T-cell (primary cell): ENCODE measurements around the gene EXOC4. TPM values are rescaled to one million over a fixed set of nuclear protein-coding genes. Genes with fewer than 3 reads are reported as not detected.

Experiments
- ATAC-seq, 4 experiments: fragments of 200-7000 bp in 3 of 4; fragments of 150-1000 bp in 1 of 4; cut with Tn5 transposase; replicated peaks in 1 of 4; 1 replicate in 3 of 4; 2 replicates in 1 of 4; pipeline ENCODE4 v1.10.0; 2021; ENCODE audit warnings: moderate library complexity in 3 of 4, mild to moderate bottlenecking in 2 of 4, moderate number of reproducible peaks in 1 of 4
- CTCF ChIA-PET, 2 donors: fragments of 300-600 bp; sonication (Branson Sonifier 250); formaldehyde crosslinking; loops; one replicate each; lab custom pipeline; 2022; ENCODE audit warnings: antibody characterized with exemption in 2 of 2; lab: Charles Lee
- POLR2A ChIA-PET, 2 donors: fragments of 300-600 bp; sonication (Branson Sonifier 250); formaldehyde crosslinking; loops; one replicate each; lab custom pipeline; 2022; ENCODE audit warnings: antibody characterized with exemption in 2 of 2; lab: Charles Lee
- DNase-seq, 35 experiments: peaks; one replicate each; pipeline versions ENCODE4 v3.0.0 to v3.0.0-alpha.2; 2013 to 2023
- H3K27ac ChIP-seq: one replicate; pipeline ENCODE4 v1.5.1; 2013; ENCODE audit warnings: low read length
- H3K27me3 ChIP-seq, 2 experiments: replicated peaks in 1 of 2; 1 replicate in 1 of 2; 2 replicates in 1 of 2; pipeline versions ENCODE4 v1.6.1 to v1.7.0; 2013; ENCODE audit warnings: low read length in 1 of 2, mixed read lengths in 1 of 2; ENCODE audit not compliant: control insufficient read depth in 2 of 2, insufficient read depth in 2 of 2; ENCODE audit errors: extremely low read depth in 1 of 2
- H3K36me3 ChIP-seq, 2 donors: 1 replicate in 1 of 2; 2 replicates in 1 of 2; pipeline versions ENCODE4 v1.6.1 to v1.7.0; 2013; ENCODE audit warnings: low read length in 1 of 2; ENCODE audit not compliant: control insufficient read depth in 2 of 2, insufficient read depth in 1 of 2; ENCODE audit errors: extremely low read depth in 1 of 2
- H3K4me1 ChIP-seq, 2 experiments: 1 replicate in 1 of 2; 2 replicates in 1 of 2; pipeline versions ENCODE4 v1.6.1 to v1.7.0; 2013; ENCODE audit warnings: low read length in 2 of 2, mixed read lengths in 1 of 2; ENCODE audit not compliant: insufficient read depth in 2 of 2, control insufficient read depth in 1 of 2; ENCODE audit errors: extremely low read depth in 1 of 2
- H3K4me3 ChIP-seq, 2 donors: 1 replicate in 1 of 2; 2 replicates in 1 of 2; pipeline versions ENCODE4 v1.5.1 to v1.7.0; 2013; ENCODE audit warnings: mild to moderate bottlenecking in 2 of 2, low read length in 1 of 2, moderate library complexity in 1 of 2; ENCODE audit not compliant: control insufficient read depth in 1 of 2; ENCODE audit errors: extremely low read depth in 1 of 2
- H3K9me3 ChIP-seq: 2 replicates; pipeline ENCODE4 v1.7.0; 2013
- H3K27ac Mint-ChIP-seq, 2 donors: one replicate each; pipeline ENCODE4 v1.8.0; 2020 to 2021; ENCODE audit warnings: mild to moderate bottlenecking in 2 of 2, mixed read lengths in 2 of 2
- H3K27me3 Mint-ChIP-seq, 2 donors: one replicate each; pipeline ENCODE4 v1.8.0; 2021 to 2022; ENCODE audit warnings: mixed read lengths in 2 of 2
- H3K36me3 Mint-ChIP-seq: one replicate; pipeline ENCODE4 v1.8.0; 2021; ENCODE audit warnings: mixed read lengths
- H3K4me1 Mint-ChIP-seq, 3 donors: one replicate each; pipeline ENCODE4 v1.8.0; 2020 to 2022; ENCODE audit warnings: mixed read lengths in 3 of 3, mild to moderate bottlenecking in 1 of 3
- H3K4me3 Mint-ChIP-seq, 3 donors: one replicate each; pipeline ENCODE4 v1.8.0; 2020 to 2022; ENCODE audit warnings: mild to moderate bottlenecking in 3 of 3, mixed read lengths in 3 of 3, moderate library complexity in 3 of 3
- H3K9me3 Mint-ChIP-seq, 3 donors: one replicate each; pipeline ENCODE4 v1.8.0; 2020 to 2022; ENCODE audit warnings: mixed read lengths in 3 of 3
- WGBS: methylation state at CpG from one replicate; pipeline ENCODE4 v1.1.5; 2013; ENCODE audit warnings: missing lambda C conversion rate; ENCODE audit not compliant: insufficient coverage; 5-methylcytosine and 5-hydroxymethylcytosine counted together
- total RNA-seq, 35 experiments: library from RNA in 6 of 35; stranded (reverse) in 6 of 35; fragments of 120-200 nt in 1 of 35; gene quantifications; one replicate each; pipeline versions ENCODE4 v1.2.1 to v1.2.4 and lab custom pipeline; 2013 to 2026

EXOC4 gene
- total RNA-seq, 5 donors from 2014 or later (not counting 1 experiment from before 2014, with no cell fraction given), result 58.2 to 108 (median 64.8) TPM

GRCh38 chr7:133491201-133491691 is 238.4 kb downstream of the EXOC4 start:
- WGBS, result 67% methylated on average over 1 of the region's 2 CpGs
- no peak overlapping the region for H3K27ac Mint-ChIP-seq
- peaks cover 0 to 12% (median 9%) of the 10 kb centered on the region in 3 donors for H3K4me1 Mint-ChIP-seq
- no peaks in the 10 kb centered on the region for H3K9me3 ChIP-seq
- no peak for ATAC-seq
- H3K36me3 ChIP-seq, result no peaks in the 10 kb centered on the region
- H3K27ac ChIP-seq, result no peak overlapping the region
- H3K4me1 ChIP-seq, result no peaks in the 10 kb centered on the region
- no peak overlapping the region for H3K4me3 Mint-ChIP-seq
- peaks cover 0 to 3% (median 0%) of the 10 kb centered on the region in 3 donors for H3K9me3 Mint-ChIP-seq
- ChIA-PET POLR2A (no interaction called here), CTCF (interaction anchor here in 1 of 2 donors (0.6 kb wide), 1 partner anchor 1148 kb away, joined by 4 read pairs; no protein-coding TSS in a partner anchor)
- DNase-seq, result no peak
- H3K36me3 Mint-ChIP-seq, result peaks cover 52% of the 10 kb centered on the region
- H3K27me3 ChIP-seq, result no peaks in the 10 kb centered on the region
- no peaks in the 10 kb centered on the region for H3K27me3 Mint-ChIP-seq
- H3K4me3 ChIP-seq, result no peak overlapping the region

GRCh38 chr7:133491846-133492652 is 239.2 kb downstream of the EXOC4 start:
- Histone ChIP-seq H3K36me3 (no peaks in the 10 kb centered on the region), H3K27me3 (no peaks in the 10 kb centered on the region), H3K9me3 (no peaks in the 10 kb centered on the region), H3K4me1 (no peaks in the 10 kb centered on the region), H3K4me3 (no peak overlapping the region), H3K27ac (no peak overlapping the region)
- ChIA-PET POLR2A (no interaction called here), CTCF (interaction anchor here (0.6 kb wide), 2 partner anchors 254 to 1149 kb away, joined by 4 to 6 read pairs; no protein-coding TSS in a partner anchor)
- peaks cover 57% of the 10 kb centered on the region for H3K36me3 Mint-ChIP-seq
- no peak overlapping the region for H3K27ac Mint-ChIP-seq
- H3K4me3 Mint-ChIP-seq, result no peak overlapping the region
- peaks cover 0 to 12% (median 9%) of the 10 kb centered on the region in 3 donors for H3K4me1 Mint-ChIP-seq
- DNase-seq (no peak), ATAC-seq (no peak)
- H3K27me3 Mint-ChIP-seq, result no peaks in the 10 kb centered on the region
- H3K9me3 Mint-ChIP-seq, result peaks cover 0 to 3% (median 0%) of the 10 kb centered on the region in 3 donors
- WGBS, result 100% methylated on average over 5 of the region's 6 CpGs

GRCh38 chr7:133497061-133497460 is 244.2 kb downstream of the EXOC4 start:
- CTCF ChIA-PET, result no interaction called here
- Mint-ChIP-seq H3K27me3 (no peaks in the 10 kb centered on the region), H3K36me3 (peaks cover 48% of the 10 kb centered on the region), H3K9me3 (peaks cover 0 to 3% (median 0%) of the 10 kb centered on the region in 3 donors), H3K4me1 (peaks cover 0 to 6% (median 1%) of the 10 kb centered on the region in 3 donors), H3K27ac (no peak overlapping the region), H3K4me3 (no peak overlapping the region)
- POLR2A ChIA-PET, result no interaction called here
- WGBS, result no CpG with 5 or more reads among the region's 1 CpG
- ATAC-seq, result no peak
- Histone ChIP-seq H3K36me3 (no peaks in the 10 kb centered on the region), H3K4me3 (no peak overlapping the region), H3K9me3 (no peaks in the 10 kb centered on the region), H3K4me1 (no peaks in the 10 kb centered on the region), H3K27me3 (no peaks in the 10 kb centered on the region), H3K27ac (no peak overlapping the region)
- DNase-seq, result no peak

DNA sequence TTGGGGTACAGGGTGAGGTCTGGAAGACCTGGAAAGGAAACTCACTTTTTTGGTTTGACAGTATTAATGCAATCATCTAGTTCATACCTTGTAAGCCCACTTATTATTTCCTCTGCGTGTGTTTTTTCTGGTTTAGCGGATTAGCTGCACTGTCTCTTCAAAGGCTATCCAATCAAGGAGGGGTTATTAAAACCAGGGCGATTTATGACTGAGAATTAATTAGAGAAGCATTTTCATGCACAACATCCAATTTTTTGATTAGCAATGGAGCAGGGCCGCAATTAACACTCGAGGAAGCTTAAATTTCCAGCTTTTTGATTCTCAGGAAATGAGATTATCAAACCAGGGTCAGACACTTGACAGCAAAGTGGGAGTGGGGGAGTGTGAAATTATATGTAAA is 248.9 kb downstream of the EXOC4 start:
- Mint-ChIP-seq H3K36me3 (peaks cover 25% of the 10 kb centered on the region), H3K4me3 (no peak overlapping the region), H3K27ac (no peak overlapping the region), H3K27me3 (no peaks in the 10 kb centered on the region), H3K9me3 (no peaks in the 10 kb centered on the region), H3K4me1 (peaks cover 0 to 3% (median 3%) of the 10 kb centered on the region in 3 donors)
- ATAC-seq (no peak), DNase-seq (no peak)
- Histone ChIP-seq H3K36me3 (no peaks in the 10 kb centered on the region), H3K4me1 (no peaks in the 10 kb centered on the region), H3K27me3 (no peaks in the 10 kb centered on the region), H3K4me3 (no peak overlapping the region), H3K27ac (no peak overlapping the region), H3K9me3 (no peaks in the 10 kb centered on the region)
- ChIA-PET POLR2A (no interaction called here), CTCF (no interaction called here)
- no CpG with 5 or more reads among the region's 5 CpGs for WGBS

GRCh38 chr7:133502498-133502897 is 249.6 kb downstream of the EXOC4 start:
- POLR2A ChIA-PET, result no interaction called here
- no peak for ATAC-seq
- H3K27me3 Mint-ChIP-seq, result no peaks in the 10 kb centered on the region
- H3K27ac Mint-ChIP-seq, result no peak overlapping the region
- Histone ChIP-seq H3K4me1 (no peaks in the 10 kb centered on the region), H3K36me3 (no peaks in the 10 kb centered on the region), H3K27ac (no peak overlapping the region), H3K27me3 (no peaks in the 10 kb centered on the region), H3K9me3 (no peaks in the 10 kb centered on the region), H3K4me3 (no peak overlapping the region)
- H3K4me1 Mint-ChIP-seq, result peaks cover 0 to 3% (median 3%) of the 10 kb centered on the region in 3 donors
- peaks cover 23% of the 10 kb centered on the region for H3K36me3 Mint-ChIP-seq
- H3K4me3 Mint-ChIP-seq, result no peak overlapping the region
- WGBS, result no CpG with 5 or more reads among the region's 1 CpG
- CTCF ChIA-PET, result no interaction called here
- no peak for DNase-seq
- H3K9me3 Mint-ChIP-seq, result no peaks in the 10 kb centered on the region

DNA sequence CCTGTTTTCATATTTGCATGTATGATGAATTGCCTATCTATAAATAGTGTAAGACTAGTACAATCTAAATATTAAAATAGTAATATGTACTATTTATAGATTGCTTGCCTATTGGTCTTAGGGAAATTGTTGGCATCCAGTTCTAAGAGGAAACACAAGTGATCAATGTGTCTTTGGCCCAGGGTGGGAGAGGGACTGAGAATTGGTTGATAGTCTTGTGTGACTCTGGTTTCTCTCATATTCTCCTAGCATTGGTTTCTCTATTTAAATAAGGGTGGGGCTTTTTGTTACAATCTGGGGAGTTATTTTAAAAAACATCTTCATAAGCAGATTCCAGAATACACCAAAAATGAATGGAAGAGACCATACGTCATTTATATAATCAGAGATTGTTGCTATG is 250.1 kb downstream of the EXOC4 start:
- peaks cover 0 to 3% (median 3%) of the 10 kb centered on the region in 3 donors for H3K4me1 Mint-ChIP-seq
- H3K27ac ChIP-seq, result no peak overlapping the region
- H3K9me3 Mint-ChIP-seq, result no peaks in the 10 kb centered on the region
- H3K36me3 Mint-ChIP-seq, result peaks cover 21% of the 10 kb centered on the region
- no peaks in the 10 kb centered on the region for H3K4me1 ChIP-seq
- H3K27ac Mint-ChIP-seq, result no peak overlapping the region
- ChIA-PET POLR2A (no interaction called here), CTCF (no interaction called here)
- no peak overlapping the region for H3K4me3 Mint-ChIP-seq
- H3K9me3 ChIP-seq, result no peaks in the 10 kb centered on the region
- no CpG with 5 or more reads among the region's 1 CpG for WGBS
- ATAC-seq, result no peak
- no peaks in the 10 kb centered on the region for H3K36me3 ChIP-seq
- H3K27me3 ChIP-seq, result no peaks in the 10 kb centered on the region
- H3K4me3 ChIP-seq, result no peak overlapping the region
- no peaks in the 10 kb centered on the region for H3K27me3 Mint-ChIP-seq
- no peak for DNase-seq
